A673 (cell line): ENCODE data around the gene NME3.

Source experiments
- EZH2 ChIP-seq: fragments of 200-600 bp; sonication (generic); IDR thresholded peaks from 2 replicates; pipeline ENCODE4 v1.6.1; 2017; ENCODE audit warnings: borderline replicate concordance, low read depth, mild to moderate bottlenecking, mixed read lengths, antibody characterized with exemption, low read length; ENCODE audit not compliant: poor library complexity, severe bottlenecking
- TF ChIP-seq, protein P1 (sequence below): fragments of 300-800, 200-600 bp; sonication (generic); conservative IDR thresholded peaks from 2 replicates; pipeline ENCODE4 v1.5.1; 2017; ENCODE audit warnings: low read depth, mild to moderate bottlenecking, antibody characterized with exemption, low read length, moderate library complexity, mixed read lengths

DNA sequence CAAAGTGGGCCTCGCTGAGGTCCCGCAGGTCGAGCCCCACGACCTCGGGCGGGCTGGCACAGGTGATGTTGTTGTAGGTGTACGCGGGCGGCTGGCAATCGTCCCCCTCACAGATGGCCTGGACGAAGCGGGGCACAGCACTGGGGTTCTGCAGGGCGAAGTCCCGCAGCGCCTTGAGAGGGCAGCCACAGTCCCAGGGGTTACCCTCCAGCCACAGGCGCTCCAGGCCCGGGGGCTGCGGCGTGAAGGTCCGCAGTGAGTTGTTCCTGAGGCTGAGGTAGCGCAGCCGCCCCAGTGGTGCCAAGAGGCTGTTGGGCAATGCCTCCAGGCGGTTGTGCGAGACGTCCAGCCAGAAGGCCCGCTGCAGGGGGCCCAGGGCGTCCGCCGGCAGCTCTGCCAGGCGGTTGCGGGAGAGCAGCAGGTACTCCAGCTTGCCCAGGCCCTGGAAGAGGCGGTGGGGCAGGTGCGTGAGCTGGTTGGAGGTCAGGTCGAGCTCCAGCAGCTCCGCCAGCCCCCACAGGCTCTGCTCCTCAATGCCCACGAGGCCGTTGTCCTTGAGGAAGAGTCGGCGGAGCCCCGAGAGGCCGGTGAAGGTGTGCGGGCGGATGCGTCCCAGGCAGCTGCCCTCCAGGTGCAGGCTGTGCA, 19.4 kb upstream of the NME3 start:
- TF ChIP-seq EZH2, result no peak
- TF ChIP-seq, protein P1, sequence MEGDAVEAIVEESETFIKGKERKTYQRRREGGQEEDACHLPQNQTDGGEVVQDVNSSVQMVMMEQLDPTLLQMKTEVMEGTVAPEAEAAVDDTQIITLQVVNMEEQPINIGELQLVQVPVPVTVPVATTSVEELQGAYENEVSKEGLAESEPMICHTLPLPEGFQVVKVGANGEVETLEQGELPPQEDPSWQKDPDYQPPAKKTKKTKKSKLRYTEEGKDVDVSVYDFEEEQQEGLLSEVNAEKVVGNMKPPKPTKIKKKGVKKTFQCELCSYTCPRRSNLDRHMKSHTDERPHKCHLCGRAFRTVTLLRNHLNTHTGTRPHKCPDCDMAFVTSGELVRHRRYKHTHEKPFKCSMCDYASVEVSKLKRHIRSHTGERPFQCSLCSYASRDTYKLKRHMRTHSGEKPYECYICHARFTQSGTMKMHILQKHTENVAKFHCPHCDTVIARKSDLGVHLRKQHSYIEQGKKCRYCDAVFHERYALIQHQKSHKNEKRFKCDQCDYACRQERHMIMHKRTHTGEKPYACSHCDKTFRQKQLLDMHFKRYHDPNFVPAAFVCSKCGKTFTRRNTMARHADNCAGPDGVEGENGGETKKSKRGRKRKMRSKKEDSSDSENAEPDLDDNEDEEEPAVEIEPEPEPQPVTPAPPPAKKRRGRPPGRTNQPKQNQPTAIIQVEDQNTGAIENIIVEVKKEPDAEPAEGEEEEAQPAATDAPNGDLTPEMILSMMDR, result no peak
